ENCODE data around the gene DNAJB2.
"Not testable (repeated sequence)": the region's sequence is repeated elsewhere in the genome, so short reads cannot be mapped to it uniquely, and the experiment has no call there.

Gene DNAJB2

DNA sequence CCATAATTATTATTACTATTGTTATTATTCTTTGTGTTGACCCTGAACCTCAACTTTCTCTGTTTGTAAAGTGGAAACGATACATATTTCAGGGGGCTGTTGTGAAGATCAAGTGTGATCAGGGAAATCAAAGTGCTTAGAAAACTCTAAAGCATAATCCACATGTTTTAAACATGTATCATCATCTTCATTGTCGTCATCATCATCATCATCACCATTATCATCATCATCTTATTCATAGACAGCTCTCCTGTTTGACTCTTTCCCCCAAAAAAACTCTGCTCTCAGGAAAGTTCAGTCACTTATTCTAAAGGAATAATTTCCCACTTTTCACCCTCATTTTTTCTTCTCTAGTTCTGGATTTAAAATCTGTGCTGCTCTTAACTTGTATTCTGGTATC is 25.1 kb downstream of the DNAJB2 start:
- DNase-seq, result no peak

DNA sequence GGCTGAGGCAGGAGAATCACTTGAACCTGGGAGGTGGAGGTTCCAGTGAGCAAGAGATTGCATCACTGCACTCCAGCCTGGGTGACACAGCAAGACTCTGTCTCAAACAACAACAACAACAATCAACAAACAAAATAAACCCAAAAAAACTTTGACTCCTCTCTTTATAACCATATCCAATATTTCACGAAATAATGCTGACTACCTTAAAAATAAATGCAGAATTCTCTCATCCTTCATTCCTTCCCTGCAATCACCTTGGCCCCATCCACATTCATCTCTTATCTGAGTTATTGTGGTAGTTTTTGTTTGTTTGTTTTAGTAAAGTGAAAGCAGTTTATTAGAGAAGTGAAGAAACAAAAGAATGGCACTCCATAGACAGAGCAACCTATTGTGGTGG is 26.9 kb downstream of the DNAJB2 start:
- DNase-seq, result no peak

DNA sequence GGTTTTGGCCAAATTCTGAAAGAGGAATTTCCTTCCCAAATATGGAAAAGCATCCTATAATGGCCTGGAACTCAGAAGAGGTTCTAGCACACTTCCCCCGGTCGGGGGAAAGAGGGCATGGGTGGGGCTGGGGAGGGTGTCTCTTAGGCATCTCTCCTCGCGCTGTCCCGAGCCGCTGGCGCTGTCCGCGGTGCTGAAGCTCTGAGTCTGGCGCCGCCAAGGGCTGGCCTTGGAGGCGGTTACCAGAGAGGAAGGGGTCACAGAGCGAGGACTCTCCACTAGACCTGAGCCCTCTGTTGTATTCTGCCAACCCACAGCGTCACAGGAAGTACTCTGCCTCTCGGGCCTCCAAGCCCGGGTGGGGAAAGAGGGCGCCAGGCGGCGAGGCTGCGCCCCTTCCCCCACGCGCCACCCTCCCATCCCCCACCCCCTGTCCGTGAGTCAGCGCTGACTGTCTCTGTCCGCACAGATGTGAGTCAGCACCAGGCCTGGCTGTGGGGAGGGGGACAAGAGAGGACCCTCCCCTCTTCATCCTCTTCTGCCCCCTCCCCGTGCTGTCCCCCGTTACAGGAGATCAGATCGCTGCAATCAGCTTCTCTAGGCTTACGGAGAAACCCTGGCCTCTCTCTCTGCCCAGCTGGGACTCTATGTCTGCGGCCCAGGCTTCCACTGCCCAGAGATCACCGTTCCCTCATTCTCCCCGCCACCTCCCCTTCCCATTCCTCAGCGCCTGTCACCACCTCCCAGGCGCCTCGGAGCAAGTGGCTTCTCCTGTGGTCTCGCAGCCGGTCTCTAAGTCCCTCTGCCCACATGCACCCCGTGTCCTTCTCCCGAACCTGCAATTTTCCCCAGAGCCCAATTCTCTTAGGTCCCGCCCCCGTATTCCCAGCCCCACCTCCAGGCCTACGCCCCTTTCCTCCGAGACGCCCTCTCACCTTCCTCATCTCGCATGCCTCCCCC is 29.3 kb downstream of the DNAJB2 start:
- DNase-seq, result peak; percentile 74

DNA sequence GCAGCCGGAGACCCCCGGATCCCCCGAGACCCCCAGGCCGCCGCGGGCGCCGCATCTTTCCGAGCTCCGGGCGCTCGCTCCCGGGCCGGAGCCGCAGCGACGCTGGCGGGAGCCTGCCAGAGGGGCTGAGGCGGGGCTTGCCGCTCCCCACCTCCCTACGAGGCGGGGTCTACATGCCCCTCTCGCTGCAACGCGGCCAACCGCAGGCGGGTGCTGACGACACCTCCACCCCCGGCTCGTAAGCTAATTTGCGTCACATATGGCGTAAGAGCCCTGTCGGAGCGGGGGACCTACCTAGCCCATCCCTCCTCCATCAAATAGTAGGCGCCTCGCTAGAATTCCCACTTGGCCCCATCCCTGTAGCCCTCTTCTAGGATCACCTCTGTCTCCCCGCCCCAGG is 30.1 kb downstream of the DNAJB2 start, which contains the start of gene PTPRN:
TSS of gene PTPRN (minus strand) at position 124 of the 400 bp plus-strand sequence. CDS start at position 55, 69 bp downstream.
- DNase-seq, result peak; percentile 23

DNA sequence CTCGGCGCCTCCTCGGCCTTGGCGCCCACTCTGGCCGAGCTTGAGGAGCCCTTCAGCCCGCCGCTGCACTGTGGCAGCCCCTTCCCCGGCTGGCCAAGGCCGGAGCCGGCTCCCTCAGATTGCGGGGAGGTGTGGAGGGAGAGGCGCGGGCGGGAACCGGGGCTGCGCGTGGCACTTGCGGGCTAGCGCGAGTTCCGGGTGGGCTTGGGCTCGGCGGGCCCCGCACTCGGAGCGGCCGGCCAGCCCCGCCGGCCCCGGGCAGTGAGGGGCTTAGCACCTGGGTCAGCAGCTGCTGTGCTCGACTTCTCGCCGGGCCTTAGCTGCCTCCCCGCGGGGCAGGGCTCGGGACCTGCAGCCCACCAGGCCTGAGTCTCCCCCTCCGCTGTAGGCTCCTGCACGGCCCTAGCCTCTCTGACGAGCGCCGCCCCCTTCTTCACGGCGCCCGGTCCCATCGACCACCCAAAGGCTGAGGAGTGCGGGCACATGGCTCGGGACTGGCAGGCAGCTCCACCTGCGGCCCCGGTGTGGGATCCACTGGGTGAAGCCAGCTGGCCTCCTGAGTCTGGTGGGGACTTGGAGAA is 33.6 kb downstream of the DNAJB2 start:
- not testable (repeated sequence) for DNase-seq

DNA sequence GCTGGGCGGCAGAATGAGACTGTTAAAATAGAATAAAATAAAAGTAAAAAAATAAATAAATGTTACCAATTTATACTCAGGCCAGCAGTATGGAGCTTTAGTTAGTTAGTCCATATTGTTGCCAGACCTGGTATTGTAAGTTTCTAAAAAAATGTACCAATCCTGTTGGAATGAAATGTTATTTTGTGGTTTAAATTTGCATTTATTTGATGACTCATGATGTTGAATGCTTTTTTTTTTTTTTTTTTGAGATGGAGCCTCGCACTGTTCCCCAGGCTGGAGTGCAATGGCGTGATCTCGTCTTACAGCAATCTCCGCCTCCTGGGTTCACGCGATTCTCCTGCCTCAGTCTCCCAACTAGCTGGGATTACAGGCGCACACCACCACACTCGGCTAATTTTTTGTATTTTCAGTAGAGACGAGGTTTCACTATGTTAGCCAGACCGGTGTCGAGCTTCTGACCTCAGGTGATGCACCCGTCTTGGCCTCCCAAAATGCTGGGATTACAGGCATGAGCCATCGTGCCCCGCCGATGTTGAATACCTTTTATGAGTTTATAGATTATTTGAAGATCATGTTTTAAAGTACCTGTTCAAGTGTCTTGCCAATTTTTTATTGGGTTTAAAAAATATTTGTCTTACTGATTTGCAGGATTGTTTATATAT is 35.8 kb downstream of the DNAJB2 start:
- no peak for DNase-seq

DNA sequence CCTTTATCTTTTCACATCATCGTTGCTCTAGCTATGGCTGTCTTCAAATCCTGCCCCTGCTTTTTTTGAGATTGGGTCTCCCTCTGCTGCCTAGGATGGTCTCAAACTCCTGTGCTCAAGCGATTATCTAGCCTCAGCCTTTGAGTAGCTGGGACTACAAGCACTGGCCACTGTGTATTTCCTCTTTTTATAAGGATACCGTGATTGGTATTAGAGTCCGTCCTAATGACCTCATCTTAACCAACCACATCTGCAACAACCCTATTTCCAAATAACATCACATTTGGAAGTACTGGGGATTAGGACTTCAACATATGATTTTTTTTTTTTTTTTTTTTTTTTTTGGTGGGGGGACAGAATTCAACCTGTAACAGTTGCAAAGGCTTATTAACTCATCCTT is 44.3 kb downstream of the DNAJB2 start:
- DNase-seq, result no peak

DNA sequence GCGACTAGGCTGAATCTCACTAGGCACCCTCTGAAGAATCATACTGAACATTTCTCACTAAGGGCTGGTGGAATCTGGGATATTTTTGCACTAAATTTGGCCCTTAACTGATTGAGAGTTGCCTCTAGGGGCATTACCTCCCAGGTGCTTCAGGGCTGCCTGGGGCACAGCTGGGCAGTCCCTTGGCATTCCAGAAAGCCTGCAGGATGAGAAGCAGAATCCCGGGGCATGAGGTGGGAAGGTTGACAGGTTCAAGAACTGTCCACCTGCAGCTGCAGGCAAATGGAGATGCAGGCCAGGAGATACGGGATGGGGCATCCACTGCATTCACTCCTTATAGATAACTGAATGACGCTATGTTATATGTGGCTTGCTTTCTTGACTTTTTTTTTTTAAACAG is 46.0 kb downstream of the DNAJB2 start:
- no peak for DNase-seq

DNA sequence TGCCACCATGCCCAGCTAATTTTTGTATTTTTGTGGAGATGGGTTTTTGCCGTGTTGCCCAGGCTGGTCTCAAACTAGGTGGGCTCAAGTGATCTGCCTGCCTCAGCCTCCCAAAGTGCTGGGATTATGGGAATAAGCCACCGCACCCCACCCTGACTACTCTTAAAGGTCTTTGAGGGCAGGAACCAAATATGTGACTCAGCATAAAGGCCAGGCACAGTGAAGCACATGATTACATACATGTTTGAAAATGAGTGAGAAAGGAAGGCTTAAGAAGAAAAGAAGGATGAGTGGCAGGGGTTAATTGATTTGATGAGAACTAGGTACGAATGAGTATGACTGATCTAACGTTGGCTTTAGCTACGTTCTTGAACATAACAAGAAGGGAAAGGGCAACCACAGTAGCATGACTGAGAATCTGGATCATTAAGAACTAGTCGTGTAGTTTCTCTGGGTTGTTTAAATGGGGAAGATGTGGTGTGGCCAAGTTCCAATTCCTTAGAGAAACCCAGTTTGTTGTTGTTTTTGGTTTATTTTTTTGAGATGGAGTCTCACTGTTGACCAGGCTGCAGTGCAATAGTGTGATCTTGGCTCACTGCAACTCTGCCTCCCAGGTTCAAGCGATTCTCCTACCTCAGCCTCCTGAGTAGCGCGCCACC is 46.6 kb downstream of the DNAJB2 start:
- no peak for DNase-seq

DNA sequence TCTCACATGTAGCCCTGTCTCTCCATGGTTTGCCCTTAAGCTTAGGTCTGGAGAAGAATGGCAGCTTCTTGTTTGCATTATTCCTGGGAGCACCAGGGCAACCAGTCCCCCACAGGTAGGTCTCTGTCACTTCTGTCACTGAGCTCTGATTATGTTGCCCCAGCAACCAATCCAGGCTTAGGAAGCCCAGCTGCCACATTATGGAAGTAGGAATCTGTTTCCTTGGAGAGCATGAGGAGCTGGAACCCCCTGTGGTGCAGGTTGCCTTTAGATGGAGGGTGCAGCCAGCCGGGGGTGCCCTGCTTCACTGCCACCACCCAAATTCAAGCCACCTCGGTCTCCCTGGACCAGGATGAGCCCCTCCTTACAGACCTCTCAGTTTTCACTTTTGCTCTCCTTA is 48.6 kb downstream of the DNAJB2 start:
- DNase-seq, result no peak

DNA sequence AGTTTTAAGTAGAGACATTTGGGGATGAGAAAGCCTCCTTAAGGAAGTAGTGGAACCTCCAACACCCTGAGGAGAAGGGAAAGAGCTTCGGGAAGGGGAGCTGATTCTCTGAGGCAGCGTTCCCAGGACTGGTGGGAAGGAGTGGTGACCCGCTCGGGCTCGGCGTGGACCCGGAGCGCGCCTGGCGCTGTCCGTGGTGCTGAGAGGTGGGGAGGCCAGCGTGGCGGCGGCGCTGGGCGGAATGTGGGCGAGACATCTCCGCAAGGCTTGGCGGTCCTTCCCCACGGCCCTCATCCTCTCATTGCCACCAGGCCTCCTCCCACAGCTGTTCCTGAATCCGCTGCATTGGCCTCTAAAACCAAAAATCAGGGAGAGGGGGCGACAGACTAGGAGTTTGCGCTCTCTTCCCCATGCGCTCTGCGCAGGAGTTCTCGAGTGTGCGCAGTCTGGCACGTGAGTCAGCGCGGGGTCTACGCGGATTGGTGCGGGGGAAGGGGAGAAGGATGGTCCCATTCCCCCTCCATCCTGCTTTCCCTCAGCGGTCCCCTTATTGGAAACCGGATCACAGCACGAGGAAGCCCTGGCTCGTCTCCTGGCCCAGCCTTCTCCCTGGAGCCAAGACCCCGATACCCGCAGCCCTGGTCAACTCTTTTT is 52.5 kb downstream of the DNAJB2 start:
- peak; percentile 38 for DNase-seq

DNA sequence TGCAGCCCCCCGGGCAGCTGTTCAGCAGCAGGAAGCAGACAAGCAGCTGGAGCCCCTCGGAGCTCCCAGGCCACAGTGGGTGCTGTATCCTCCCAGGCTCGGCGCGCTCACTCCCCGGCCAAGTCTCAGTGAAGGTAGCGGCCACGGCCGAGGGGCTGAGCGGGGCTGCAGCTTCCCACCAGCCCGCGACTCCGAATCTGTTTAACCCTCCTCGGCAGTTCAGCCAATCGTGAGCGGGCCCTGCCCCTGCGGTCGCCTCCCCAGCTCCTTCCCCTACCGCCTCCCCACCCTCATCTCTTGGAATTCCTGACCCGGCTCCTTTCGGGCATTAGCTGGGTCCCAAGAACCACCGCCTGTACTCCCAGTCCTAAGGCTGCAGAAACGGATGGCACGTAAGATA is 53.4 kb downstream of the DNAJB2 start, which contains the start of gene RESP18:
TSS of gene RESP18 (minus strand) at position 203 of the 400 bp plus-strand sequence.
- no peak for DNase-seq

DNA sequence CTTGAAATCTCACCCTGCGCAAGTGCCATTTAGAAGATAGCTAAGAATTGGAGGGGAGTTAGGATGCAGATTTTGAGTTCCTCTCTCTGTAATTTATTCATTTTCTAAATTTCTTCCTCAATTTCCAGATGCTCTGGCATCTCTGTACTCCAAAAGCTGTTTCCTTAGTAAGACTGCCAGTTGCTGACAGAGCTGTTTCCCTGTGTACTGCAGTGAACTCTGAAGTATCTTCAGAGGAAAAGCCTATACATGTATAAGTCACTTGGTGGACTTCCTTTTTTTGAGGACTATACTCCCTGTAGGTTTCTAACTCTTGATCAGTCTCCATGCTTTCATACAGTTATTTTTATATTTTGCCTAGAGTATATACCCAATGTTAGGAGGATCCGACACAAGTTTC is 54.9 kb downstream of the DNAJB2 start:
- DNase-seq, result no peak

DNA sequence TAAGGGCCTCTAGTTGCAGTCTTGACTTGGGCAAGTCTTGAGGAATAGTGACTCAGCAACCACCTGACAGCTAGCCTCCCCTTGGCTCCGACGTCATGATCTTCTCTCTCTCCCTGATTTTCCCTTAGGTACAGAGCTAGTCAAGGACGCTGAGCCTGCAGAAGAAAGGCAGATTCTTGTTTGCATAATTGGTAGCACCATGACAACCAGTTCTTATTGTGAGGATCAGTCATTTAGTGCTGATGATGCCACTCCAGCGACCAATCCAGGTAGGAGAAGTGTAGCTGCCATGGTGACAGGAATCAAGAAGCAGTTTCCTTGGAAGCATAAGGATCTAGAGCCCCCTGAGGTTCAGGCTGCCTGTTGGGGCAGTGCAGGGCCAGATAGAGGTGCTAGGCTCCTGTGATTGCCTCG is 56.2 kb downstream of the DNAJB2 start:
- no peak for DNase-seq
